Stomach (tissue), 9 donors: ENCODE measurements around the gene EHD2. TPM values are rescaled to one million over a fixed set of nuclear protein-coding genes. Genes with fewer than 3 reads are reported as not detected.

ENCODE experiments used
- DNase-seq, 2 donors: peaks; one replicate each; pipeline versions ENCODE4 v3.0.0 to v3.0.0-alpha.2; 2013 to 2019
- H3K27ac ChIP-seq, 5 donors: fragments of 200-600 bp in 4 of 5; sonication (generic) in 4 of 5; one replicate each; pipeline ENCODE4 v1.5.1; 2013 to 2019; ENCODE audit warnings: mild to moderate bottlenecking in 1 of 5, moderate library complexity in 1 of 5
- H3K27me3 ChIP-seq, 3 donors: fragments of 200-600 bp; sonication (generic); one replicate each; pipeline ENCODE4 v1.5.1; 2017 to 2019; ENCODE audit warnings: mixed run types in 1 of 3
- H3K36me3 ChIP-seq, 4 donors: fragments of 200-600 bp; sonication (generic); 1 replicate in 3 of 4; 2 replicates in 1 of 4; pipeline ENCODE4 v1.5.1; 2016 to 2019
- H3K4me1 ChIP-seq, 4 donors: fragments of 200-600 bp; sonication (generic); one replicate each; pipeline ENCODE4 v1.5.1; 2016 to 2019
- H3K4me3 ChIP-seq, 4 donors: fragments of 200-600 bp; sonication (generic) in 3 of 4; one replicate each; pipeline ENCODE4 v1.5.1; 2016 to 2019; ENCODE audit warnings: mild to moderate bottlenecking in 1 of 4
- H3K9me3 ChIP-seq, 4 donors: fragments of 200-600 bp; sonication (generic); one replicate each; pipeline ENCODE4 v1.5.1; 2016 to 2019
- CTCF ChIP-seq, 7 experiments: fragments of 450-650 bp in 4 of 7; fragments of 200-600 bp in 3 of 7; sonication (generic) in 3 of 7; IDR thresholded peaks; one replicate each; pipeline ENCODE4 v1.5.1; 2016 to 2019; ENCODE audit warnings: antibody characterized with exemption in 7 of 7, control low read depth in 2 of 7, mild to moderate bottlenecking in 1 of 7
- EP300 ChIP-seq: sonication (generic); formaldehyde crosslinking; IDR thresholded peaks from one replicate; pipeline ENCODE4 v1.6.1; 2017; ENCODE audit warnings: antibody characterized with exemption
- POLR2A ChIP-seq, 4 donors: fragments of 450-650 bp; IDR thresholded peaks; one replicate each; pipeline ENCODE4 v1.6.1; 2016; ENCODE audit warnings: antibody characterized with exemption in 4 of 4, control low read depth in 2 of 4, mild to moderate bottlenecking in 1 of 4, moderate library complexity in 1 of 4
- POLR2AphosphoS5 ChIP-seq, 3 donors: sonication (generic); formaldehyde crosslinking; IDR thresholded peaks; one replicate each; pipeline ENCODE4 v1.6.1; 2016; ENCODE audit warnings: antibody characterized with exemption in 3 of 3
- WGBS, 5 donors: extraction: QIAGEN DNeasy Blood & Tissue Kit in 3 of 5; methylation state at CpG; one replicate each; pipeline versions ENCODE4 v1.1.5 to v1.1.7; 2013 to 2018; 5-methylcytosine and 5-hydroxymethylcytosine counted together
- intact Hi-C: fragments of 100-400 bp; cut with DNase I; formaldehyde crosslinking; loops from one replicate; pipeline ENCODE4 v1.15.1; 2023; ENCODE audit warnings: low total_unique reads
- polyA plus RNA-seq, 3 donors: library from polyadenylated mRNA; stranded (reverse); fragments of 200-250 nt; gene quantifications; one replicate each; pipeline ENCODE4 v1.2.3, GENCODE V29; 2013
- total RNA-seq, 5 donors: library from RNA; depleted of rRNA; stranded (reverse); fragments of >200 nt; gene quantifications; one replicate each; pipeline versions ENCODE4 v1.1.0 to v1.2.3, GENCODE V29; 2014 to 2016
- donor health status: healthy with polysubstance abuse.
- donor health status: Bipolar disorder and iron deficiency.
- donor health status: healthy.

EHD2 gene
- total and polyA plus RNA-seq, 8 donors = 24.5 to 334 (median 38.5) TPM

- Histone ChIP-seq H3K9me3 (no peaks in the 10 kb centered on the region), H3K27me3 (peaks cover 0 to 17% (median 0%) of the 10 kb centered on the region in 3 donors), H3K27ac (peak overlapping the region; percentile 66 to 91 (median 89)), H3K36me3 (peaks cover 9 to 38% (median 26%) of the 10 kb centered on the region in 4 donors), H3K4me3 (peak overlapping the region in 3 of 4 donors; percentile 28 to 37 (median 32)), H3K4me1 (peaks cover 16 to 52% (median 34%) of the 10 kb centered on the region in 4 donors)
- 3 to 12% (median 8%) methylated on average over 8 to 9 of the region's 9 CpGs for WGBS, 5 donors
- TF ChIP-seq POLR2A (IDR thresholded peaks at IDR 0.05) = no peak
- peak in 1 of 3 donors; percentile 31 for TF ChIP-seq POLR2AphosphoS5 (IDR thresholded peaks at IDR 0.05)
- peak; percentile 63 to 89 for DNase-seq
- intact Hi-C loops = no loop called here
These were observed 16.2 kb downstream of the EHD2 start for GRCh38 chr19:47729468-47729798.

GRCh38 chr19:47729799-47730520 lies 16.7 kb downstream of the EHD2 start:
- peak; percentile 81 to 84 for DNase-seq
- peaks cover 0 to 17% (median 0%) of the 10 kb centered on the region in 3 donors for H3K27me3 ChIP-seq
- peaks cover 16 to 50% (median 34%) of the 10 kb centered on the region in 4 donors for H3K4me1 ChIP-seq
- peak overlapping the region; percentile 66 to 91 (median 89) for H3K27ac ChIP-seq
- H3K36me3 ChIP-seq = peaks cover 9 to 36% (median 27%) of the 10 kb centered on the region in 4 donors
- 22 to 33% (median 23%) methylated on average over 28 to 30 of the region's 30 CpGs for WGBS, 5 donors
- intact Hi-C loops = no loop called here
- TF ChIP-seq POLR2AphosphoS5 (IDR thresholded peaks at IDR 0.05) (peak in 1 of 3 donors; percentile 10), CTCF (IDR thresholded peaks at IDR 0.05) (no peak)
- H3K9me3 ChIP-seq = no peaks in the 10 kb centered on the region
- H3K4me3 ChIP-seq = peak overlapping the region; percentile 18 to 37 (median 30)

- Histone ChIP-seq H3K4me3 (no peak overlapping the region), H3K27me3 (peaks cover 0 to 17% (median 0%) of the 10 kb centered on the region in 3 donors), H3K9me3 (no peaks in the 10 kb centered on the region), H3K36me3 (peaks cover 9 to 41% (median 29%) of the 10 kb centered on the region in 4 donors), H3K27ac (peak overlapping the region in 4 of 5 donors; percentile 75 to 91 (median 90)), H3K4me1 (peaks cover 16 to 49% (median 34%) of the 10 kb centered on the region in 4 donors)
- intact Hi-C loops = no loop called here
- no peak for DNase-seq
- TF ChIP-seq POLR2A (IDR thresholded peaks at IDR 0.05) = no peak
- WGBS, 5 donors = 82 to 91% (median 85%) methylated on average over 8 of the region's 8 CpGs
These were observed 17.3 kb downstream of the EHD2 start for GRCh38 chr19:47730521-47730889.

GRCh38 chr19:47730910-47731309 lies 17.7 kb downstream of the EHD2 start:
- no peak for TF ChIP-seq POLR2AphosphoS5 (IDR thresholded peaks at IDR 0.05)
- TF ChIP-seq EP300 = no peak
- no peak for TF ChIP-seq CTCF (IDR thresholded peaks at IDR 0.05)
- no peak for TF ChIP-seq POLR2A (IDR thresholded peaks at IDR 0.05)
- H3K27ac ChIP-seq = peak overlapping the region in 2 of 5 donors; percentile 89 to 91

GRCh38 chr19:47735131-47735530 lies 21.9 kb downstream of the EHD2 start:
- TF ChIP-seq EP300 (no peak), POLR2A (IDR thresholded peaks at IDR 0.05) (no peak), POLR2AphosphoS5 (IDR thresholded peaks at IDR 0.05) (no peak), CTCF (IDR thresholded peaks at IDR 0.05) (no peak)
- intact Hi-C loops = no loop called here
- no peak for DNase-seq
- peaks cover under 1 to 6% (median 4%) of the 10 kb centered on the region in 4 donors for H3K4me1 ChIP-seq
- WGBS, 5 donors = 57 to 70% (median 65%) methylated on average over 3 to 4 of the region's 4 CpGs
- H3K27ac ChIP-seq = no peak overlapping the region
- H3K4me3 ChIP-seq = no peak overlapping the region
- peaks cover 0 to 3% (median 0%) of the 10 kb centered on the region in 3 donors for H3K27me3 ChIP-seq
- peaks cover 12 to 57% (median 38%) of the 10 kb centered on the region in 4 donors for H3K36me3 ChIP-seq
- H3K9me3 ChIP-seq = no peaks in the 10 kb centered on the region

More at GRCh38 chr19:47730910-47731309, 17.7 kb downstream of the EHD2 start:
- Histone ChIP-seq H3K36me3 (peaks cover 9 to 41% (median 25%) of the 10 kb centered on the region in 4 donors), H3K9me3 (no peaks in the 10 kb centered on the region), H3K4me3 (no peak overlapping the region), H3K4me1 (peaks cover 16 to 45% (median 31%) of the 10 kb centered on the region in 4 donors), H3K27me3 (peaks cover 0 to 17% (median 0%) of the 10 kb centered on the region in 3 donors)
- WGBS, 5 donors = 83 to 95% (median 93%) methylated on average over 8 of the region's 8 CpGs
- intact Hi-C loops = no loop called here
- no peak for DNase-seq
